NCI-H146 (cell line): ENCODE measurements around the gene TRAM2.

Experiments
- DNase-seq: peaks from one replicate; lab custom pipeline; 2025; lab: John Stamatoyannopoulos, UW

The TRAM2 gene

GRCh38 chr6:52510213-52510562, 66.7 kb downstream of the TRAM2 start:
- no peak for DNase-seq

GRCh38 chr6:52509281-52510212, 67.3 kb downstream of the TRAM2 start:
- DNase-seq, result no peak

- no peak for DNase-seq
These were observed 68.6 kb downstream of the TRAM2 start for GRCh38 chr6:52508261-52508739.

GRCh38 chr6:52507557-52508260, 69.2 kb downstream of the TRAM2 start:
- no peak for DNase-seq

- DNase-seq, result no peak
These were observed 70.4 kb downstream of the TRAM2 start for GRCh38 chr6:52506476-52506875.

- no peak for DNase-seq
These were observed 71.0 kb downstream of the TRAM2 start for GRCh38 chr6:52505726-52506409.

GRCh38 chr6:52504782-52505136, 72.1 kb downstream of the TRAM2 start:
- no peak for DNase-seq

- DNase-seq, result peak; percentile 91
These were observed 72.7 kb downstream of the TRAM2 start for GRCh38 chr6:52503851-52504781.

GRCh38 chr6:52503323-52503747, 73.5 kb downstream of the TRAM2 start:
- DNase-seq, result peak; percentile 13

- no peak for DNase-seq
These were observed 74.4 kb downstream of the TRAM2 start for GRCh38 chr6:52502306-52503029.

GRCh38 chr6:52500238-52501129, 76.4 kb downstream of the TRAM2 start:
- DNase-seq, result no peak

- peak; percentile 6 for DNase-seq
These were observed 77.1 kb downstream of the TRAM2 start for GRCh38 chr6:52499681-52500236.

GRCh38 chr6:52499026-52499425, 77.8 kb downstream of the TRAM2 start:
- DNase-seq, result no peak

GRCh38 chr6:52498538-52499017, 78.3 kb downstream of the TRAM2 start:
- no peak for DNase-seq

GRCh38 chr6:52497652-52498408, 79.0 kb downstream of the TRAM2 start:
- no peak for DNase-seq

GRCh38 chr6:52496631-52497030, 80.2 kb downstream of the TRAM2 start:
- no peak for DNase-seq

- DNase-seq, result no peak
These were observed 80.9 kb downstream of the TRAM2 start for GRCh38 chr6:52495922-52496321.

- DNase-seq, result no peak
These were observed 82.4 kb downstream of the TRAM2 start for GRCh38 chr6:52494298-52495072.
